Measurements from ENCODE around the gene CD2BP2.

The CD2BP2 gene

GRCh38 chr16:30378236-30379157, 23.4 kb upstream of the CD2BP2 start:
- peak; percentile 95 for DNase-seq (ENCODE audit: low read depth)

GRCh38 chr16:30377812-30378235, 22.7 kb upstream of the CD2BP2 start:
- peak; percentile 86 for DNase-seq (ENCODE audit: low read depth)

- DNase-seq (ENCODE audit: low read depth): no peak
These were observed 22.1 kb upstream of the CD2BP2 start for GRCh38 chr16:30377050-30377811.

GRCh38 chr16:30376461-30376902, 21.4 kb upstream of the CD2BP2 start:
- no peak for DNase-seq (ENCODE audit: low read depth)

- no peak for DNase-seq (ENCODE audit: low read depth)
These were observed 20.8 kb upstream of the CD2BP2 start for GRCh38 chr16:30375864-30376263.

- no peak for DNase-seq (ENCODE audit: low read depth)
These were observed 19.4 kb upstream of the CD2BP2 start, which contains the start of gene MYL11 for GRCh38 chr16:30374538-30374937. Gene MYL11 (plus strand): TSS chr16:30374802. CDS start chr16:30374858, 56 bp downstream.

GRCh38 chr16:30372725-30373124, 17.6 kb upstream of the CD2BP2 start:
- DNase-seq (ENCODE audit: low read depth): no peak

- DNase-seq (ENCODE audit: low read depth): no peak
These were observed 17.1 kb upstream of the CD2BP2 start for GRCh38 chr16:30372038-30372712.

- DNase-seq (ENCODE audit: low read depth): no peak
These were observed 16.2 kb upstream of the CD2BP2 start for GRCh38 chr16:30371248-30371816.

- peak; percentile 100 for DNase-seq (ENCODE audit: low read depth)
These were observed 15.5 kb upstream of the CD2BP2 start, which contains the start of gene TBC1D10B for GRCh38 chr16:30370456-30371247. Gene TBC1D10B (minus strand): TSS chr16:30370494. CDS start chr16:30370183, 311 bp downstream.

- DNase-seq (ENCODE audit: low read depth): no peak
These were observed 14.9 kb upstream of the CD2BP2 start for GRCh38 chr16:30369938-30370455.

GRCh38 chr16:30369091-30369937, 14.2 kb upstream of the CD2BP2 start:
- no peak for DNase-seq (ENCODE audit: low read depth)

- DNase-seq (ENCODE audit: low read depth): no peak
These were observed 13.6 kb upstream of the CD2BP2 start for GRCh38 chr16:30368792-30369090.

- DNase-seq (ENCODE audit: low read depth): peak; percentile 72
These were observed 13.1 kb upstream of the CD2BP2 start for GRCh38 chr16:30368122-30368791.

GRCh38 chr16:30367349-30368009, 12.4 kb upstream of the CD2BP2 start:
- DNase-seq (ENCODE audit: low read depth): no peak

GRCh38 chr16:30366511-30366910, 11.4 kb upstream of the CD2BP2 start:
- DNase-seq (ENCODE audit: low read depth): no peak

GRCh38 chr16:30365200-30365599, 10.1 kb upstream of the CD2BP2 start:
- DNase-seq (ENCODE audit: low read depth): no peak

- no peak for DNase-seq (ENCODE audit: low read depth)
These were observed 6.1 kb upstream of the CD2BP2 start for GRCh38 chr16:30361180-30361579.

- no peak for DNase-seq (ENCODE audit: low read depth)
These were observed 4.7 kb upstream of the CD2BP2 start for GRCh38 chr16:30359871-30360170.
